Stimulated activated CD4-positive, alpha-beta T cell treated with anti-CD3 and anti-CD28 coated beads, TNF-alpha, amount 100 ng/mL, for 24 hours (primary cell): ENCODE data around the gene HPSE.
"Not testable (repeated sequence)": the region's sequence is repeated elsewhere in the genome, so short reads cannot be mapped to it uniquely, and the experiment has no call there.

Source experiments
- DNase-seq, 3 experiments: peaks; one replicate each; pipeline ENCODE4 v3.0.0-alpha.2; 2020; ENCODE audit warnings: low read depth in 3 of 3

The HPSE gene

GRCh38 chr4:83331956-83332355, 2.7 kb downstream of the HPSE start:
- DNase-seq: no peak

GRCh38 chr4:83329521-83330110, 5.0 kb downstream of the HPSE start:
- DNase-seq: no peak

GRCh38 chr4:83328521-83329187, 6.0 kb downstream of the HPSE start:
- DNase-seq: no peak

GRCh38 chr4:83326546-83326945, 8.1 kb downstream of the HPSE start:
- DNase-seq: no peak

GRCh38 chr4:83325306-83325705, 9.3 kb downstream of the HPSE start:
- not testable (repeated sequence) for DNase-seq

GRCh38 chr4:83323136-83323535, 11.5 kb downstream of the HPSE start:
- no peak for DNase-seq

- peak in 1 of 3 experiments; percentile 19 for DNase-seq
These were observed 14.1 kb downstream of the HPSE start for GRCh38 chr4:83320548-83320947.

GRCh38 chr4:83318666-83319065, 16.0 kb downstream of the HPSE start:
- no peak for DNase-seq

- DNase-seq: no peak
These were observed 17.0 kb downstream of the HPSE start for GRCh38 chr4:83317671-83318070.

- no peak for DNase-seq
These were observed 18.0 kb downstream of the HPSE start for GRCh38 chr4:83316459-83317165.

GRCh38 chr4:83315341-83315870, 19.2 kb downstream of the HPSE start:
- no peak for DNase-seq

GRCh38 chr4:83308672-83309071, 26.0 kb downstream of the HPSE start:
- no peak for DNase-seq

GRCh38 chr4:83307920-83308319, 26.7 kb downstream of the HPSE start:
- DNase-seq: no peak

- no peak for DNase-seq
These were observed 29.5 kb downstream of the HPSE start for GRCh38 chr4:83305187-83305586.

- DNase-seq: no peak
These were observed 36.9 kb downstream of the HPSE start for GRCh38 chr4:83297548-83298260.

GRCh38 chr4:83293305-83294046, 41.2 kb downstream of the HPSE start:
- DNase-seq: no peak

GRCh38 chr4:83290059-83290774, 44.4 kb downstream of the HPSE start:
- DNase-seq: not testable (repeated sequence)

GRCh38 chr4:83288381-83288780, 46.3 kb downstream of the HPSE start:
- DNase-seq: not testable (repeated sequence)

- no peak for DNase-seq
These were observed 49.6 kb downstream of the HPSE start for GRCh38 chr4:83285055-83285407.

GRCh38 chr4:83284193-83285054, 50.2 kb downstream of the HPSE start, which contains the start of gene COQ2:
Gene COQ2, minus strand, starts transcription at chr4:83284798. Its CDS starts 34 bp downstream, at chr4:83284764.
- DNase-seq: peak; percentile 86 to 95 (median 89)
